ENCODE data around the gene TUBA3E. TPM values are rescaled to one million over a fixed set of nuclear protein-coding genes. Genes with fewer than 3 reads are reported as not detected.
"Not testable (repeated sequence)": the region's sequence is repeated elsewhere in the genome, so short reads cannot be mapped to it uniquely, and the experiment has no call there.

Gene TUBA3E
- total and polyA plus RNA-seq, 2 of the 13 experiments (the other 11 are each of a cell fraction or from before 2014, with no cell fraction given) = not detected

DNA sequence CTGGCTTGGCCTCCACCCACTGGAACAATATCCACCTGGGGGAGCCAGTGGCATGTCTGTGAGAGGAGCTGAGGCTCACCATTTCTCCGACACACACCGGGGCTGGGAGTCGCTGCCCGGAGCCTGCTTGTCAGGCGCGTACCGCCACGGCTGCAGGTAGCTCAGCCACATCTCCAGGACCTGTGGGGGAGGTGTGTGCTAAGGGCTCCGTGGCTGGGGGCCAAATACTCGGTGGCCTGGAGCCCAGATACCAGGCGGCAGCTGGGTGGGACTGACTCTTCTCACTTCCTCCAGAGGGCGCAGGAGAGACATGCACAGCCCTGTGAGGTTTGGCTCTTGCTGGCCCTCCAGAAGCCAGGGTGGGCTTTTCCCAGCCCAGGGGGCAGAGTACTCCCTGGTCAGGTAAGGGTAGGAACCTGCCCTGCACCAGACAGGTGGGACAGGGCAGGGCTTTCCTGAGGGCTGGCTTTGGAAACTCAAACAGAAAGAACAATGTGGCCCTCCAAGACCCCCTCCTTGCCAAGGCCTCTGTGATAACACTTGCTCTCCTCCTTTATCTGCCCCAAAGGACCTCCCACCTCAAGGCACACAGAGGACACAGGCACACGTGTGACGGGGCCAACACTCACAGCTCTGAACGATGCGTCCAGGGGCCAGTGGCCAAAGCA is 42.1 kb downstream of the TUBA3E start (continued):
- TF ChIP-seq RBM22 (optimal IDR thresholded peaks at IDR 0.05; ENCODE audit: low read length) = peak; percentile 34
- 0 out of 2 replicates have a peak, but pooled peaks have one; percentile 28 for TF ChIP-seq DR1 (CRISPR knock-in tag; IDR thresholded peaks at IDR 0.05)
- peak; percentile 88 for TF ChIP-seq ZBTB33 (CRISPR knock-in tag; IDR thresholded peaks at IDR 0.05)

GRCh38 chr2:130154773-130155765 is 43.2 kb downstream of the TUBA3E start:
- intact Hi-C loops (cut with micrococcal nuclease; ENCODE audit: unreplicated experiment) (loop anchor here (5.0 kb wide), 1 partner anchor 218 kb away; no protein-coding TSS in a partner anchor), in situ Hi-C loops (cut with HindIII; ENCODE audit: extremely low pct_ligation_motif_present, low pct_unique_long_range_greater_than_20kb) (loop anchor here (10.0 kb wide), 1 partner anchor 180 kb away; no protein-coding TSS in a partner anchor)
- Histone ChIP-seq H2AFZ (ENCODE audit: low read length) (no peak overlapping the region), H3K9ac (ENCODE audit: insufficient read depth, low read depth, low read length) (no peak overlapping the region), H3K27me3 (ENCODE audit: control insufficient read depth in 1 of 2, insufficient read depth in 2 of 2, low read length in 2 of 2) (no peaks in the 10 kb centered on the region), H3K4me1 (ENCODE audit: insufficient read depth, low read length) (no peaks in the 10 kb centered on the region), H3K9me3 (ENCODE audit: low read length) (no peaks in the 10 kb centered on the region), H3K79me2 (ENCODE audit: insufficient read depth, low read length) (no peaks in the 10 kb centered on the region), H3K27ac (ENCODE audit: extremely low read length, insufficient read depth, low read length) (no peak overlapping the region), H3K4me3 (replicated peaks in 1 of 3; ENCODE audit: insufficient read depth in 1 of 3, low read depth in 2 of 3, low read length in 3 of 3) (no peak overlapping the region), H3K4me2 (ENCODE audit: low read depth, low read length) (no peak overlapping the region), H4K20me1 (ENCODE audit: insufficient read depth, low read length) (no peaks in the 10 kb centered on the region), H3K36me3 (replicated peaks in 1 of 2; ENCODE audit: control insufficient read depth in 1 of 2, insufficient read depth in 2 of 2, low read length in 2 of 2) (peaks cover 13 to 47% of the 10 kb centered on the region in 2 experiments; a peak in 4 of 5 replicates)
- POLR2A ChIA-PET = interaction anchor here (1.1 kb wide), 2 partner anchors 26 to 187 kb away, joined by 3 to 5 read pairs; partner anchors contain the start of genes IMP4 and SMPD4
- DNase-seq (ENCODE audit: low spot score) (no peak), FAIRE-seq (no peak), ATAC-seq (no peak)
- WGBS (ENCODE audit: low lambda C conversion rate) = 97% methylated on average over 18 of the region's 29 CpGs
- no peak for TF ChIP-seq ZNF335 (CRISPR knock-in tag; IDR thresholded peaks at IDR 0.05)
- TF ChIP-seq AGO2 (optimal IDR thresholded peaks at IDR 0.05; ENCODE audit: low read depth, low read length) = peak; percentile 28
- TF ChIP-seq, protein P1, sequence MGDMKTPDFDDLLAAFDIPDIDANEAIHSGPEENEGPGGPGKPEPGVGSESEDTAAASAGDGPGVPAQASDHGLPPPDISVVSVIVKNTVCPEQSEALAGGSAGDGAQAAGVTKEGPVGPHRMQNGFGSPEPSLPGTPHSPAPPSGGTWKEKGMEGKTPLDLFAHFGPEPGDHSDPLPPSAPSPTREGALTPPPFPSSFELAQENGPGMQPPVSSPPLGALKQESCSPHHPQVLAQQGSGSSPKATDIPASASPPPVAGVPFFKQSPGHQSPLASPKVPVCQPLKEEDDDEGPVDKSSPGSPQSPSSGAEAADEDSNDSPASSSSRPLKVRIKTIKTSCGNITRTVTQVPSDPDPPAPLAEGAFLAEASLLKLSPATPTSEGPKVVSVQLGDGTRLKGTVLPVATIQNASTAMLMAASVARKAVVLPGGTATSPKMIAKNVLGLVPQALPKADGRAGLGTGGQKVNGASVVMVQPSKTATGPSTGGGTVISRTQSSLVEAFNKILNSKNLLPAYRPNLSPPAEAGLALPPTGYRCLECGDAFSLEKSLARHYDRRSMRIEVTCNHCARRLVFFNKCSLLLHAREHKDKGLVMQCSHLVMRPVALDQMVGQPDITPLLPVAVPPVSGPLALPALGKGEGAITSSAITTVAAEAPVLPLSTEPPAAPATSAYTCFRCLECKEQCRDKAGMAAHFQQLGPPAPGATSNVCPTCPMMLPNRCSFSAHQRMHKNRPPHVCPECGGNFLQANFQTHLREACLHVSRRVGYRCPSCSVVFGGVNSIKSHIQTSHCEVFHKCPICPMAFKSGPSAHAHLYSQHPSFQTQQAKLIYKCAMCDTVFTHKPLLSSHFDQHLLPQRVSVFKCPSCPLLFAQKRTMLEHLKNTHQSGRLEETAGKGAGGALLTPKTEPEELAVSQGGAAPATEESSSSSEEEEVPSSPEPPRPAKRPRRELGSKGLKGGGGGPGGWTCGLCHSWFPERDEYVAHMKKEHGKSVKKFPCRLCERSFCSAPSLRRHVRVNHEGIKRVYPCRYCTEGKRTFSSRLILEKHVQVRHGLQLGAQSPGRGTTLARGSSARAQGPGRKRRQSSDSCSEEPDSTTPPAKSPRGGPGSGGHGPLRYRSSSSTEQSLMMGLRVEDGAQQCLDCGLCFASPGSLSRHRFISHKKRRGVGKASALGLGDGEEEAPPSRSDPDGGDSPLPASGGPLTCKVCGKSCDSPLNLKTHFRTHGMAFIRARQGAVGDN (CRISPR knock-in tag; IDR thresholded peaks at IDR 0.05) = 0 out of 2 replicates have a peak, but pooled peaks have one; percentile 17
- CTCF ChIA-PET (ENCODE audit: low intra/inter-chr PET ratio, low total read pairs) = interaction anchor here (2.5 kb wide), 1 partner anchor 177 kb away, joined by 14 read pairs; no protein-coding TSS in a partner anchor
- no TSS peak for BruUV-seq (replicated peaks)

- BruUV-seq (replicated peaks); H2AFZ ChIP-seq (ENCODE audit: low read length); H3K4me2 ChIP-seq (ENCODE audit: low read depth, low read length); H3K4me3 ChIP-seq (replicated peaks in 1 of 3; ENCODE audit: insufficient read depth in 1 of 3, low read depth in 2 of 3, low read length in 3 of 3); ATAC-seq; POLR2A ChIA-PET; CTCF ChIA-PET (ENCODE audit: low intra/inter-chr PET ratio, low total read pairs); H3K27me3 ChIP-seq (ENCODE audit: control insufficient read depth in 1 of 2, insufficient read depth in 2 of 2, low read length in 2 of 2); FAIRE-seq; H3K79me2 ChIP-seq (ENCODE audit: insufficient read depth, low read length); H4K20me1 ChIP-seq (ENCODE audit: insufficient read depth, low read length); intact Hi-C loops (cut with micrococcal nuclease; ENCODE audit: unreplicated experiment); H3K9ac ChIP-seq (ENCODE audit: insufficient read depth, low read depth, low read length); H3K4me1 ChIP-seq (ENCODE audit: insufficient read depth, low read length); H3K27ac ChIP-seq (ENCODE audit: extremely low read length, insufficient read depth, low read length); H3K9me3 ChIP-seq (ENCODE audit: low read length); DNase-seq (ENCODE audit: low spot score): not testable (repeated sequence)
- in situ Hi-C loops (cut with HindIII; ENCODE audit: extremely low pct_ligation_motif_present, low pct_unique_long_range_greater_than_20kb) = loop anchor here (10.0 kb wide), 1 partner anchor 180 kb away; no protein-coding TSS in a partner anchor
- peaks cover 12 to 41% of the 10 kb centered on the region in 2 experiments; a peak in 4 of 5 replicates for H3K36me3 ChIP-seq (replicated peaks in 1 of 2; ENCODE audit: control insufficient read depth in 1 of 2, insufficient read depth in 2 of 2, low read length in 2 of 2)
- 93% methylated on average over 8 of the region's 8 CpGs for WGBS (ENCODE audit: low lambda C conversion rate)
Measured at GRCh38 chr2:130154423-130154770, 43.8 kb downstream of the TUBA3E start.

Measured in HepG2 (cell line).